A549 (cell line): Measurements from ENCODE around the gene HTRA2. TPM values are rescaled to one million over a fixed set of nuclear protein-coding genes. Genes with fewer than 3 reads are reported as not detected.

Experiments used
- ATAC-seq, 2 experiments: fragments of 200-7000 bp in 1 of 2; fragments of >200 bp in 1 of 2; cut with Nextera tagmentation in 1 of 2; cut with Tn5 transposase in 1 of 2; 3 replicates each; pipeline versions ENCODE4 v1.8.0 to v1.9.1; 2018 to 2020; ENCODE audit warnings: mild to moderate bottlenecking in 1 of 2, moderate library complexity in 1 of 2
- CTCF ChIA-PET: fragments of 300-600 bp; sonication (Branson Sonifier 250); formaldehyde crosslinking; extraction: SDS; loops from one replicate; lab custom pipeline; 2021; ENCODE audit warnings: antibody characterized with exemption, inconsistent platforms; lab: Yijun Ruan, JAX
- POLR2A ChIA-PET: fragments of 350-600 bp; formaldehyde crosslinking; extraction: SDS; loops from one replicate; lab custom pipeline; 2021; ENCODE audit warnings: antibody characterized with exemption, inconsistent platforms; lab: Yijun Ruan, JAX
- DNase-seq, 2 experiments: peaks; one replicate each; pipeline versions ENCODE4 v3.0.0 to v3.0.0-alpha.2; 2011 to 2016; ENCODE audit warnings: low read depth in 1 of 2, low spot score in 1 of 2
- FAIRE-seq: peaks from 2 replicates; lab custom pipeline; 2011; peaks lifted over from hg19 to GRCh38; lab: Jason Lieb, UNC
- H3K27ac ChIP-seq, 2 experiments: fragments of >200 bp; sonication (Bioruptor Twin); formaldehyde crosslinking; 3 replicates each; pipeline ENCODE4 v1.5.1; 2016 to 2017
- H3K4me1 ChIP-seq: fragments of >200 bp; sonication (Bioruptor Twin); formaldehyde crosslinking; 3 replicates; pipeline ENCODE4 v1.6.1; 2016
- H3K4me2 ChIP-seq: fragments of >200 bp; sonication (Bioruptor Twin); formaldehyde crosslinking; 3 replicates; pipeline ENCODE4 v1.6.1; 2016
- H3K4me3 ChIP-seq: fragments of >200 bp; sonication (Bioruptor Twin); formaldehyde crosslinking; 3 replicates; pipeline ENCODE4 v1.5.1; 2016
- H3K9me3 ChIP-seq: fragments of >200 bp; sonication (Bioruptor Twin); formaldehyde crosslinking; 3 replicates; pipeline ENCODE4 v1.6.1; 2016
- CBX8 ChIP-seq: fragments of 200-600 bp; sonication (generic); IDR thresholded peaks from 2 replicates; pipeline ENCODE4 v1.6.1; 2016
- CHD2 ChIP-seq: fragments of 150-350 bp; IDR thresholded peaks from 2 replicates; pipeline ENCODE4 v1.6.1; 2014; ENCODE audit warnings: low read length; ENCODE audit not compliant: partially characterized antibody
- EHMT2 ChIP-seq: fragments of 200-600 bp; sonication (generic); IDR thresholded peaks from 2 replicates; pipeline ENCODE4 v1.6.1; 2016; ENCODE audit warnings: antibody characterized with exemption, low read depth, mild to moderate bottlenecking, moderate library complexity
- ELK1 ChIP-seq: fragments of 150-350 bp; IDR thresholded peaks from 2 replicates; pipeline ENCODE4 v1.6.1; 2014; ENCODE audit warnings: low read depth, mild to moderate bottlenecking, low read length
- ESRRA ChIP-seq: fragments of 150-350 bp; IDR thresholded peaks from 2 replicates; pipeline ENCODE4 v1.6.1; 2014; ENCODE audit warnings: mild to moderate bottlenecking, low read length, borderline replicate concordance
- FOSL2 ChIP-seq, 2 experiments: fragments of 450-650 bp in 1 of 2; fragments of >200 bp in 1 of 2; sonication (Bioruptor Twin) in 1 of 2; formaldehyde crosslinking; IDR thresholded peaks; 2 replicates each; pipeline versions ENCODE4 v1.5.0 to v1.6.1; 2016 to 2020; ENCODE audit warnings: mild to moderate bottlenecking in 1 of 2, moderate library complexity in 1 of 2
- FOXS1 ChIP-seq: fragments of 250-450 bp; sonication (Bioruptor Pico); IDR thresholded peaks from 2 replicates; pipeline ENCODE4 v1.5.0; 2020; ENCODE audit warnings: mild to moderate bottlenecking, moderate library complexity
- HDAC2 ChIP-seq: fragments of 200-600 bp; sonication (generic); IDR thresholded peaks from 2 replicates; pipeline ENCODE4 v1.6.1; 2016
- HEYL ChIP-seq: fragments of 250-450 bp; sonication (Bioruptor Pico); IDR thresholded peaks from 2 replicates; pipeline ENCODE4 v1.8.0; 2021; ENCODE audit warnings: mild to moderate bottlenecking, moderate library complexity
- HOXB5 ChIP-seq: fragments of 250-450 bp; sonication (Bioruptor Pico); IDR thresholded peaks from 2 replicates; pipeline ENCODE4 v1.5.0; 2020; ENCODE audit warnings: mild to moderate bottlenecking, moderate library complexity
- JUN ChIP-seq, 2 experiments: fragments of >200 bp; sonication (Bioruptor Twin); formaldehyde crosslinking; IDR thresholded peaks; 2 replicates in 1 of 2; 3 replicates in 1 of 2; pipeline ENCODE4 v1.6.1; 2016 to 2017
- KDM1A ChIP-seq: fragments of 200-600 bp; sonication (generic); IDR thresholded peaks from 2 replicates; pipeline ENCODE4 v1.6.1; 2016; ENCODE audit warnings: low read depth, mild to moderate bottlenecking
- MAFK ChIP-seq: fragments of 450-650 bp; IDR thresholded peaks from 2 replicates; pipeline ENCODE4 v1.6.1; 2014; ENCODE audit not compliant: partially characterized antibody
- MYC ChIP-seq: IDR thresholded peaks from 2 replicates; pipeline ENCODE4 v1.6.1; 2012; ENCODE audit warnings: mild to moderate bottlenecking, inconsistent platforms, low read length, improper control_type of control experiment, borderline replicate concordance
- NFE2L2 ChIP-seq: fragments of 150-350 bp; conservative IDR thresholded peaks from 2 replicates; pipeline ENCODE4 v1.6.1; 2014; ENCODE audit warnings: low read length
- NPAS2 ChIP-seq: fragments of 250-450 bp; sonication (Bioruptor Pico); IDR thresholded peaks from 2 replicates; pipeline ENCODE4 v1.8.0; 2022; ENCODE audit warnings: mild to moderate bottlenecking, moderate library complexity, borderline replicate concordance
- PHF8 ChIP-seq: fragments of 200-600 bp; sonication (generic); IDR thresholded peaks from 2 replicates; pipeline ENCODE4 v1.6.1; 2016; ENCODE audit warnings: low read depth, mild to moderate bottlenecking, antibody characterized with exemption, moderate library complexity, borderline replicate concordance
- RAD21 ChIP-seq, 2 experiments: fragments of >200 bp in 1 of 2; sonication (Bioruptor Twin) in 1 of 2; formaldehyde crosslinking in 1 of 2; IDR thresholded peaks in 1 of 2; conservative IDR thresholded peaks in 1 of 2; 2 replicates in 1 of 2; 3 replicates in 1 of 2; pipeline ENCODE4 v1.6.1; 2012 to 2018; ENCODE audit warnings: inconsistent platforms in 1 of 2
- RARB ChIP-seq: fragments of 250-450 bp; sonication (Bioruptor Pico); IDR thresholded peaks from 2 replicates; pipeline ENCODE4 v1.8.0; 2021; ENCODE audit warnings: mild to moderate bottlenecking, moderate library complexity
- RCOR1 ChIP-seq: fragments of 150-350 bp; IDR thresholded peaks from 2 replicates; pipeline ENCODE4 v1.6.1; 2014; ENCODE audit warnings: antibody characterized with exemption, low read length, low read depth
- SREBF2 ChIP-seq: fragments of 450-650 bp; IDR thresholded peaks from 2 replicates; pipeline ENCODE4 v1.6.1; 2014; ENCODE audit warnings: mild to moderate bottlenecking, moderate library complexity
- USF2 ChIP-seq: fragments of 450-650 bp; IDR thresholded peaks from 2 replicates; pipeline ENCODE4 v1.6.1; 2014; ENCODE audit warnings: antibody characterized with exemption
- WGBS: methylation state at CpG from one replicate; pipeline ENCODE4 v1.1.6; 2017; ENCODE audit errors: missing lambda C conversion rate; 5-methylcytosine and 5-hydroxymethylcytosine counted together
- polyA plus RNA-seq, 4 experiments: library from polyadenylated mRNA; depleted of rRNA in 3 of 4; stranded (reverse); fragments of >200 nt; fragmentation: RNase III in 1 of 4; extraction: RNeasy Plus Mini Kit Qiagen cat#74134 plus additional on column Dnase treatment in 1 of 4; gene quantifications; 2 replicates in 3 of 4; 3 replicates in 1 of 4; pipeline ENCODE4 v1.2.3, GENCODE V29; 2011 to 2017
- TF ChIP-seq, protein P1 (sequence below): fragments of 250-450 bp; sonication (Bioruptor Pico); IDR thresholded peaks from 2 replicates; pipeline ENCODE4 v1.5.0; 2021; ENCODE audit warnings: mild to moderate bottlenecking, moderate library complexity, borderline replicate concordance
- TF ChIP-seq, protein P2 (sequence below): fragments of >200 bp; sonication (Bioruptor Twin); formaldehyde crosslinking; IDR thresholded peaks from 3 replicates; pipeline ENCODE4 v1.5.1; 2016
- TF ChIP-seq, protein P3 (sequence below): fragments of >200 bp; sonication (Bioruptor Twin); formaldehyde crosslinking; IDR thresholded peaks from 2 replicates; pipeline ENCODE4 v1.6.1; 2016

HTRA2 gene
- polyA plus RNA-seq, 2 of the 4 experiments (the other 2 are of a cell fraction): 28.7 to 36.5 TPM

DNA sequence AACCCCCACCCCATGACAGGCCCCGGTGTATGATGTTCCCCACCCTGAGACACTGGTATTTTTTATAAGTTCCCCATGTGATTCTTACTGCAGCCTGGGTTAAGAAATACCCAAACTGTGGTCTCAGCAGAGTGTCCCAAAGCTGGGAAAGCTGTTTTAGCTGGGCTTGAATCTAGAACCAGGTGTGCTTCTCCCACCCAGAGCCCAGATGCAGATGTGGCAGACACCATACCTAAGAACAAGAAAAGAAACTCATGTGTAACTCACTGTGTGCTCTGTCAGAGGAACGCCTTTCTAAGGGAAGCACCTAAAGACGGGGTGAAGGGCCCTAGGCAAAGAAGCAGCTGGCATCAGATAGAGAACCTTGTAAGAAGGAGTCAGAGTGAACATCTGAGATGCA, 48.7 kb downstream of the HTRA2 start (continued):
- TF ChIP-seq, protein P1, sequence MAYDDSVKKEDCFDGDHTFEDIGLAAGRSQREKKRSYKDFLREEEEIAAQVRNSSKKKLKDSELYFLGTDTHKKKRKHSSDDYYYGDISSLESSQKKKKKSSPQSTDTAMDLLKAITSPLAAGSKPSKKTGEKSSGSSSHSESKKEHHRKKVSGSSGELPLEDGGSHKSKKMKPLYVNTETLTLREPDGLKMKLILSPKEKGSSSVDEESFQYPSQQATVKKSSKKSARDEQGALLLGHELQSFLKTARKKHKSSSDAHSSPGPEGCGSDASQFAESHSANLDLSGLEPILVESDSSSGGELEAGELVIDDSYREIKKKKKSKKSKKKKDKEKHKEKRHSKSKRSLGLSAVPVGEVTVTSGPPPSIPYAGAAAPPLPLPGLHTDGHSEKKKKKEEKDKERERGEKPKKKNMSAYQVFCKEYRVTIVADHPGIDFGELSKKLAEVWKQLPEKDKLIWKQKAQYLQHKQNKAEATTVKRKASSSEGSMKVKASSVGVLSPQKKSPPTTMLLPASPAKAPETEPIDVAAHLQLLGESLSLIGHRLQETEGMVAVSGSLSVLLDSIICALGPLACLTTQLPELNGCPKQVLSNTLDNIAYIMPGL (CRISPR knock-in tag): no peak
- TF ChIP-seq HDAC2 (no peak), PHF8 (no peak)

DNA sequence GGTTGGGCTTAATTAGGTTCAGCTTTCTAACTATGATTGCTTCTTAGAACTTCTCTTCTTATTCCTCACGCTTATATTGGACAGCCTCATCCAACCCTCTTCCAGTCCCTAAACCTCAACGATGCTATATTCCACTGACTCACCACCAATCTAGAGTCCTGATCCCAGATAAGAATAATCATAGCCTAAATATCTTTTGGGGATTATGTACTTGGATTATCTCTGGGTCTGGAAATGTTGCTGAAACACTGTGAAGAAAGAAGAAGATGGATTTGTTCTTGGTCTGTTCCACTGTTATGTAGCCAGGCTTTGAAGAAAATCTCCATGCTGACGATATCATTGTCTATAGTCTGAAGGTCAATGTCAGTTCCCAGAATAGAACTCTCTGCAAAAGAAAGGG, 51.7 kb downstream of the HTRA2 start:
- POLR2A ChIA-PET: no interaction called here
- DNase-seq (no peak), ATAC-seq (no peak), FAIRE-seq (no peak)
- no peak overlapping the region for H3K4me2 ChIP-seq
- TF ChIP-seq FOXS1 (no peak), MAFK (no peak), ELK1 (no peak), RARB (CRISPR knock-in tag) (no peak), HOXB5 (CRISPR knock-in tag) (no peak), CBX8 (no peak), NPAS2 (CRISPR knock-in tag) (no peak)
- TF ChIP-seq, protein P1 (CRISPR knock-in tag): 0 out of 2 replicates have a peak, but pooled peaks have one; percentile 31
- H3K4me3 ChIP-seq: no peak overlapping the region
- no peaks in the 10 kb centered on the region for H3K9me3 ChIP-seq
- peaks cover 14% of the 10 kb centered on the region for H3K4me1 ChIP-seq
- H3K27ac ChIP-seq: no peak overlapping the region
- CTCF ChIA-PET: interaction anchor here (8.7 to 10.5 kb wide), 2 partner anchors 10 to 98 kb away, joined by 152 to 181 read pairs; partner anchors contain the start of genes CCDC142 and TTC31
- WGBS: 80% methylated on average over 3 of the region's 3 CpGs

- CTCF ChIA-PET: interaction anchor here (1.8 to 10.5 kb wide), 4 partner anchors 11 to 98 kb away, joined by 4 to 181 read pairs (median 122); partner anchors contain the start of genes AUP1, CCDC142, HTRA2 and TTC31
- FAIRE-seq: no peak
- 49% methylated on average over 2 of the region's 2 CpGs for WGBS
- no peak for TF ChIP-seq JUN (IDR thresholded peaks at IDR 0.05)
- no peak for TF ChIP-seq RAD21 (conservative IDR thresholded peaks at IDR 0.05 in 1 of 2, IDR thresholded peaks at IDR 0.05 in 1 of 2)
- TF ChIP-seq ELK1: no peak
- TF ChIP-seq, protein P2, sequence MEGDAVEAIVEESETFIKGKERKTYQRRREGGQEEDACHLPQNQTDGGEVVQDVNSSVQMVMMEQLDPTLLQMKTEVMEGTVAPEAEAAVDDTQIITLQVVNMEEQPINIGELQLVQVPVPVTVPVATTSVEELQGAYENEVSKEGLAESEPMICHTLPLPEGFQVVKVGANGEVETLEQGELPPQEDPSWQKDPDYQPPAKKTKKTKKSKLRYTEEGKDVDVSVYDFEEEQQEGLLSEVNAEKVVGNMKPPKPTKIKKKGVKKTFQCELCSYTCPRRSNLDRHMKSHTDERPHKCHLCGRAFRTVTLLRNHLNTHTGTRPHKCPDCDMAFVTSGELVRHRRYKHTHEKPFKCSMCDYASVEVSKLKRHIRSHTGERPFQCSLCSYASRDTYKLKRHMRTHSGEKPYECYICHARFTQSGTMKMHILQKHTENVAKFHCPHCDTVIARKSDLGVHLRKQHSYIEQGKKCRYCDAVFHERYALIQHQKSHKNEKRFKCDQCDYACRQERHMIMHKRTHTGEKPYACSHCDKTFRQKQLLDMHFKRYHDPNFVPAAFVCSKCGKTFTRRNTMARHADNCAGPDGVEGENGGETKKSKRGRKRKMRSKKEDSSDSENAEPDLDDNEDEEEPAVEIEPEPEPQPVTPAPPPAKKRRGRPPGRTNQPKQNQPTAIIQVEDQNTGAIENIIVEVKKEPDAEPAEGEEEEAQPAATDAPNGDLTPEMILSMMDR: no peak
- no peak for TF ChIP-seq RCOR1
- no peak for TF ChIP-seq CBX8
- no peak for TF ChIP-seq NFE2L2
- no peak for TF ChIP-seq HEYL (CRISPR knock-in tag)
- TF ChIP-seq MYC: no peak
- TF ChIP-seq, protein P3, sequence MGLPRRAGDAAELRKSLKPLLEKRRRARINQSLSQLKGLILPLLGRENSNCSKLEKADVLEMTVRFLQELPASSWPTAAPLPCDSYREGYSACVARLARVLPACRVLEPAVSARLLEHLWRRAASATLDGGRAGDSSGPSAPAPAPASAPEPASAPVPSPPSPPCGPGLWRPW: no peak
- TF ChIP-seq ESRRA: no peak
- no peak for TF ChIP-seq PHF8
- no peak for TF ChIP-seq CHD2
- TF ChIP-seq SREBF2: no peak
- no peak for TF ChIP-seq EHMT2
- no peak for TF ChIP-seq USF2
- TF ChIP-seq KDM1A: no peak
- no peak for TF ChIP-seq FOSL2 (IDR thresholded peaks at IDR 0.05)
- TF ChIP-seq FOSL2 (CRISPR knock-in tag; IDR thresholded peaks at IDR 0.05): no peak
Observed at GRCh38 chr2:74582184-74582583, 52.5 kb downstream of the HTRA2 start.

More at GRCh38 chr2:74582184-74582583, 52.5 kb downstream of the HTRA2 start:
- DNase-seq (no peak), ATAC-seq (no peak)
- Histone ChIP-seq H3K4me1 (peaks cover 14% of the 10 kb centered on the region), H3K9me3 (no peaks in the 10 kb centered on the region), H3K27ac (no peak overlapping the region), H3K4me2 (no peak overlapping the region), H3K4me3 (no peak overlapping the region)
- POLR2A ChIA-PET: no interaction called here
